GM18909 (cell line): ENCODE data around the gene NAT10.

ENCODE experiments used
- ATAC-seq: cut with Tn5 transposase; IDR thresholded peaks from one replicate; pipeline ENCODE4 v1.9.1; 2021; ENCODE audit warnings: mild to moderate bottlenecking; ENCODE audit not compliant: unreplicated experiment, poor library complexity

Gene NAT10

GRCh38 chr11:34104680-34105078 lies 750 bp upstream of the NAT10 start:
- no peak for ATAC-seq

DNA sequence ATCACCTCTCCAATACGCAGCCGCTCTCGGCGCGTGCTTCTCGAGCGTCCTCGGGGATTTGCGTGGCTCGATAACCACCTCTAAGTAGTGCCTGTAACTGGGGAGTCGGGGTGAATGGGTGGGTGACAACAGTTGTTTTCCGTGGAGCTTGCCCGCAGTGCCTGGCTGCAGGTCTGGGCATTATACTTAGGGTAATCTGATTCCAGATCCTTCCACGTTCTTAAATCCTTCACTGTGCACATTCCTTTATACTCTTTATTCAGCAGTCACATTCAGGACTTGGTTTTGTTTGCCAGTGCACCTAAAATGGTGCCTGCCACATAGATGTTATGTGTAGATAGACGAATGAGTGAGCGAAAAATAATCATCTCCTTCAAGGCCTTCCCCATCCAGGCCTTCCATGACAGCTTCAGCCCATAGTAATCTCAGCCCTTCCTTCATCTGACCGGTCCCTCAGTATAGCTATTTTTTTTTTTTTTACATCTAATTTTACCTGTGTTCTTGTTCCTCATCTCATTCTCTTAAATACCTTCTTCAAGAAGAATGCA lies 602 bp downstream of the NAT10 start:
- no peak for ATAC-seq

DNA sequence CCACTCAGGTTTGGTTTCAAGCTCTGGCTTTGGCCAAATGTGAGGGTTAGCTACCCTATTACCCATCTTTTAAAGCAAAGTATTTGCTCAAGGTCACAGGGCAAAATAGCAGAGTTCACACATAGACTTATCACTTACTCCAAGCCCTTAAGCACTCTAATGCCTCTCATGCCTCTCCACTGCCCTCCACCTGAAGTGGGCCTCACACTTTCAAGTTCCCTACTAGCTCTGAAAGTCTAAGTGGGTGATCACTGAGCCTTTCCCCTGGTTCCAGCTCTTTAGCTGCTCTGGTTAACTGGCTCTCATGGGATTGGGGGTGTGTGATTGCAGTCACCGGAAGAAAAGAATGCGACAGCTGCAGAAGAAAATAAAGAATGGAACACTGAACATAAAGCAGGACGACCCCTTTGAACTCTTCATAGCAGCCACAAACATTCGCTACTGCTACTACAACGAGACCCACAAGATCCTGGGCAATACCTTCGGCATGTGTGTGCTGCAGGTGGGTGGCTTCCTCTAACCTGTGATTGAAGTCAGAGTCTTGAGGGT lies 6.4 kb downstream of the NAT10 start:
- ATAC-seq, result no peak

DNA sequence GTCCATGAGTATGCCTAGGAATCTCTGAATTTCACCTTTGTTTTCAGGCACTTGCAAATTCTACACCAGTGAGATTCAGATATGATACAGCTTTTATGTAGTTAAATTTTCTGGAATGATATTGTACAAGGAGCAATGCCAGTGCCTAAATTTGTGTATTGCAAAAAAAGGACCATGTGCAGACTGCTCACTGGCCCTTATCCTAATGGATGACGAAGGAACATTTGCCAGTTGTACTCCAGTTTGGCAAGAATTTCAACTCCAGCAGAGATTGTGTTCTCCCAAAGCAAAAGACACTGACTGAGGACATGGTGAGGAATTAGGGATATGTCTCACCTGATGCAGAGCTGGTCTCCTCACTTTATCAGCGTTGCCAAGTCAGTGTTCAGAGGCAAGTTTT lies 8.6 kb downstream of the NAT10 start:
- ATAC-seq, result no peak

DNA sequence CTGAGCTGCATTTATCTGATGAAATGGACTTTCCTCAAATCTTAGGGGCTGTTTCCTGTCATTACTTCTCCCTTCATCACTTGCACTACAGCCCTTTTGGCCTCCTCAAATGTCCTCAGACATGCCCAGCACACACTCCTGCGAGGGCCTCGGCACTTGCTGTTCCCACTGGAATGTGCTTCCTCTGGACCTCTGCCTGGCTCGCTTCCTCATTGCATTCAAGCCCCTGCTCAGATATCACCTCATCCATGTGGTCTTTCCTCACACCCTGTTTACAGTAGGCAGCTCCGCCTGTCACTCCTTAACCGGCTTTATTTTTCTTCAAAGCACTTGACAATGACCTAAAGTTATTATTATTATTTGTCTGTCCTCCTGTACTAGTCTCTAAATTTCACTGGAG lies 9.0 kb downstream of the NAT10 start:
- no peak for ATAC-seq

DNA sequence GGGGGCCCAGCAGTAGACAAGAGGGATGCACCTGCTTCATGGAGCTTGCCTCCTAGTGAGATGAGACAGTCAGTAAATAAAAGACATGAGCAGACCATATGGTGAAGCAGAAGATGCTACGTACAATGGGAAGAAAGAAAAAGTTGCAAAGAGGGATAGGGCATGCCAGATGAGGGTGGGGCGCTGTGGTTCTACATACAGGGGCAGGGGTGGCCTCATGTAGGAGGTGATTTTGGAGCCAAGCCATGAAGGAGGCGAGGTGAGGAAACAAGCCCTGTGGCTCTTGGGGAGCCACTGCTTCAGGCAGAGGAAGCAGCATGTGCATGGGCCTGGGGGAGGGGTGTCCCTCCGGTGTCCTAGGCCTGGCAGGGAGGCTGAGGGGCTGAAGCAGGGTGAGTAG lies 15.2 kb downstream of the NAT10 start:
- ATAC-seq, result no peak

GRCh38 chr11:34124885-34125668 lies 19.6 kb downstream of the NAT10 start:
- ATAC-seq, result no peak

GRCh38 chr11:34126959-34127848 lies 21.8 kb downstream of the NAT10 start:
- ATAC-seq, result no peak

GRCh38 chr11:34128824-34129223 lies 23.4 kb downstream of the NAT10 start:
- ATAC-seq, result no peak

DNA sequence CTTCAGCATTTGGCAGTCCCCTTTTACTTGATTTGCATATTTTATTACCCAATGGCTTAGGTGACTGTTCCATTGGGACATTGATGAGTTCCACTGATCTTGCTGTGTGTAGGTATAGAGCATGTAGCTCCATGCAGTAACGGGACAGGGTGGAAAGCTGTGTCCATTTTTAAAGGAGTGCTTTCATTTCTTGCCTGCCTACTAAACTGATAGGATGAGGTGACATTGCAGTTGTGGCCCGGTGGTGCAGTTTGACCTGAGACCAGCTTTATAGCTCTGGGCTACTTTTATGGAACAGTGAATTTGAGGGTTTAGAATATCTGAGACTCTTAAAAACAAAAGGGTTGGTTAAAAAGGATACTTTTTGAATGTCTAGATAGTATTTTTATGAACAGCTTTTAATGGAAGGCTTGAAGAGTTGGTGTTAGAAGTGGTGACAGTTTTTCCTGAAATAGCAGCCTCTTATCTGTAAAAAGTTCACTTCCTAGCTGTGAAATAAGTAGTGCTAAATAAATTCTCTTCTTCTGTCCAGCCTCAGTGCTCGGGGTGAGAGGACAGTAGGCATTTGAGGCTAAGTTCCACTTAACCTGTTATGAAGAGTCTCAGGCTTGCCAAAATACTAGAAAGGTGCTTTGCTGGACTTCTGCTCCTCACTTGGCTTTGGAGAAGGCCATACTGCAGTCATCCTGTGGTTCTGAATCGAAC lies 27.0 kb downstream of the NAT10 start:
- ATAC-seq, result no peak

DNA sequence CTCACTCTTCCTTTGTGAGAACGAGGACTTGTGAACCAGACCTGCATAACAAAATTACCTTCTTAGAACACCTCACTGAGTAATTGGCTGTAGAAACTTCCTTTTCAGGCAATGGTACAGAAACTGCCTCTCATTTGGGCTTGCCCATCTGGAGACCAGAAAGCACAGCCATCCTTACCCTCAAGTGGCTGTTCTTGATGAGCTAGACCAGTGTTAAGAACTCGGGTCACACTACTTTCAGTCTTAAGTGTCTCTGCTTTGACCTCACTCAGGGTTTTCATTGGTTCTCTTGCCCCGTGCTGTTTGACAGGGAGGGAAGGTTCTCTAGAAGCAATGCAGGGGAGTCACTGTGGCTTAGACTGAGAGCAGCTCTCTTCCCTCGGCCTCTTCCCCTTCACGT lies 29.3 kb downstream of the NAT10 start:
- ATAC-seq, result no peak

DNA sequence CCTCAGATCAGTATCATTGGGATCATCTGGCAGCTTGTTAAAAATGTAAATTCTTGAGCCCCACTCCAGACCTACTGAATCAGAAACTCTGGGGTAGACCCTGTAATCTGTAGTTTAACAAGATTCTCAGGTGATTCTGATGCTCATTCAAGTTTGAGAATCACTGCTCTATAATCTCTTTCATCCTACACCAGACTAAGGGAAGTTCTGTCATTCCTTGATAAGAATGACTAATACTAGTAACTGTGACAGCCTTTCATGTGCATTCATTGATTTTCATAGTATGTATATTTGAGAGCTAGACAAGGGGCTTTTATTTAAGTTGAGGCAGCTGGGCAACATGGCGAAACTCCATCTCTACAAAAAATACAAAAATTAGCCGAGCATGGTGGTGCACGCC lies 30.0 kb downstream of the NAT10 start:
- ATAC-seq, result no peak

DNA sequence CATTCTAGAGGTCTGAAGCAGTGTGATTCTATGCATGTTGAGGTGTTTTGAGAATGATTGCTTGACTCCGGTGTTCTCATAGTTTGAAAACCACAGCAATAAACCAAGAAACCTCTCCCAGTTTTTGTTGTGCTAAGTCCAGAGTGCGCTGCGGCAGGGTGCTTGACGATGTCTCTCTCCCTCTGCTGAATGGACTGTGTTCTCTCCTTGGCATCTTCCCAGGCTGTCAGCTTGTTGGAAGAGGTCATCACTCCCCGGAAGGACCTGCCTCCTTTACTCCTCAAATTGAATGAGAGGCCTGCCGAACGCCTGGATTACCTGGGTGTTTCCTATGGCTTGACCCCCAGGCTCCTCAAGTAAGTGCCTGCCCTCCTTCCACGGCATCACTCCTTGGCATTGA lies 31.0 kb downstream of the NAT10 start:
- ATAC-seq, result no peak

GRCh38 chr11:34139346-34139745 lies 33.9 kb downstream of the NAT10 start:
- no peak for ATAC-seq

DNA sequence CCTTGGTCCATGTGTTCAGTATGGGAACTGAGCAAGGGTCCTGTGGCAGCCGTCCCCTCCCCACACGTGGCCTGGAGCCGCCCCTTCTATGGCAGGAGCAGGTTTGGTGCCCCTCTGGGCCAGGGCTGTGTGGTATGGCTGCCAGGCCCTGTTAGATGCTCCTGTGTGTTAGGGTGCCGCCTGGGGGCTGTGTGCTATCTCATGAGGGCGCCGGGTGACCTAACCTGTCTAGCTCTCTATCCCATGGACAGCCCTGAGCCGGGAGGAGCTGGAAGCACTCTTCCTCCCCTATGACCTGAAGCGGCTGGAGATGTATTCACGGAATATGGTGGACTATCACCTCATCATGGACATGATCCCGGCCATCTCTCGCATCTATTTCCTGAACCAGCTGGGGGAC lies 34.7 kb downstream of the NAT10 start:
- ATAC-seq, result no peak

GRCh38 chr11:34143048-34143447 lies 37.6 kb downstream of the NAT10 start:
- no peak for ATAC-seq

DNA sequence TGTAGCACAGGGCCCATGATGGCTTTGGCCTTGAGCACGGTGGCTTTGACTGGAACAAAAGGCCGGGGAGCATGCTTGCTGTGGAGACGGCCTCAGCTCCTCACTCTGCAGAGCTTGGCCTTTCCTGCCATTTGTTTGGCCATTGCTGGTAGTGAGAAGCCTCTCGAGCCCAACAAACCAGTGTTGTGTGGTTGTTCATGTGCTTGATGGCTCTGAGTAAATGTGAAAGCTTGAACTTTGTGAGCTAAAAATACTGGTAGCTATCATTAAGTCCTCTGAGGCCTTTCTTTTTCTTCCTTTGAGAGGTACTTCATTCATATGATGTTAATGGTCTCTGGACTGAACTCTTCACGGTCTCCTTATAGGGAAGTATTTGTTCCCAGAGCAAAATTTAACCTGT lies 39.6 kb downstream of the NAT10 start:
- ATAC-seq, result no peak

DNA sequence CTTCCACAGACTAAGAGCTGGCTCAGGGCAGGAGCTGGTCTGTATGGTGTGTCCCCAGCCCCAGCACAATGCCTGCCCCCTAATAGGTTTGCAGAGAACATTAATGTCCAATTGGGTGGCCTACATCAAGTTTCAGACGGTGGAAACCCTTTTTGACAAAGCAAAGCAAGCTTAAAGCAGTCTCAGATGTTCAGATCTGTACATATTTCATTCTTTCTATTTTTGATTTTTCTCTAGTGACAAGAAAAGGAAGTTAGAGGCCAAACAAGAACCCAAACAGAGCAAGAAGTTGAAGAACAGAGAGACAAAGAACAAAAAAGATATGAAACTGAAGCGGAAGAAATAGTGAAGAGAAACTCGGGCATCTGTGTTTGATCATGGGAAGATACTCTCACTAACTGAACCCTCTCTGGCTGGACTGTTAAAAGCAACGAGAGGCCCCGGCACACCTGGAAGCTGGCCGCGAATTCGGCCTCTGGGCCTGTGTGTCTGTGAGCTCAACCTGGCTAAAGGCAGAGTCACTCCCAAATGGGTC lies 40.5 kb downstream of the NAT10 start:
- peak; percentile 63 for ATAC-seq

DNA sequence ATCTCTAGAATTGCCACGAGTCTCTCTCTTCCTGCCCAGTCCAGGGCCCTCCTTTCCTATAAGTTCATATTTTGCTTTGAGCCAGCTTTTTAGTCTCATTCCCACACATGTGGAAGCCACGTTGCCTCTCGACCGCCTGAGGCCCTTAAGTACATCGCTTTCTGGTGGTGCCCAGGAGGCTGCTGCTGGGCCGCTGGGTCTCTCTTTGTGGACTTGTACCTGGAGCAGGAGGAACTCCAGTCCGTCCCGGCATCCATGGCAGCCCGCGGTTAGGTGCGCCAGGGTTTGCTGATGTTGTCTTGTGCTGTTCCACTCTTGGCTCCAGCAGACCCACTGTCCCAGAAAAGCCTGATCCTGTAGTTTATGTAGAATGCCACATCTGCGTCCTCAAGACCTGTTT lies 41.0 kb downstream of the NAT10 start:
- ATAC-seq, result no peak

- ATAC-seq, result no peak
Observed at GRCh38 chr11:34146866-34147265, 41.4 kb downstream of the NAT10 start.
